ENCODE results near the gene CCDC85A. TPM values are rescaled to one million over a fixed set of nuclear protein-coding genes. Genes with fewer than 3 reads are reported as not detected.

Gene CCDC85A
- total and polyA plus RNA-seq, 4 experiments from 2014 or later, result not detected

DNA sequence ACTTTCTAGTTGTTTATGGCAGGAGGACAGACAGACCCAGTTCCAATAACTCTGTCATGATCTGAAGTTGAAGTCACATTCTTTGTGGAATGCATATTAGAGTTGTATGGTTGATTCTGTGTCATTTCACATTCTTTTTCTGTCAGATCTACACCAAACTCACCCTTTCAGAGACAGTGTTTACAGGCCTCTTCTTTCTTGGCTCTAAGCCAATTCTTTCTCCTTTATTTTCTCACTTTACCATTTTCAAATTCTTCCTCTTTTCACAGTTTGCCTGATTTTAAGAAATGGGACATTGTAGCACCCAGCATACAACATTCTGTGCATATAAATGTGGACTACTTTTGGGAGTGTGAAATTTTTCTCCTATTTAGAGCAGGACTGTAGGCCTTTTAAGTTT lies 103.7 kb downstream of the CCDC85A start:
- Histone ChIP-seq H3K27ac (ENCODE audit: low read depth, low read length) (no peak overlapping the region), H3K4me3 (ENCODE audit: low read length in 2 of 2) (no peak overlapping the region), H3K9me3 (ENCODE audit: control insufficient read depth in 1 of 2, low read length in 2 of 2) (no peaks in the 10 kb centered on the region), H3K4me1 (ENCODE audit: insufficient read depth, low read length) (no peaks in the 10 kb centered on the region), H3K27me3 (ENCODE audit: insufficient read depth, low read length) (no peaks in the 10 kb centered on the region), H3K36me3 (ENCODE audit: insufficient read depth, low read length) (no peaks in the 10 kb centered on the region)
- no peaks in the 10 kb centered on the region for H3K36me3 Mint-ChIP-seq
- H3K9me3 Mint-ChIP-seq, result peaks cover 3 to 31% (median 10%) of the 10 kb centered on the region in 8 donors
- no peak for DNase-seq
- no peak overlapping the region for H3K27ac Mint-ChIP-seq
- ChIA-PET CTCF (ENCODE audit: partially characterized antibody) (no interaction called here), POLR2A (ENCODE audit: partially characterized antibody) (no interaction called here)
- intact Hi-C loops (cut with micrococcal nuclease), result no loop called here
- H3K27me3 Mint-ChIP-seq, result no peaks in the 10 kb centered on the region
- H3K4me1 Mint-ChIP-seq, result no peaks in the 10 kb centered on the region
- no peak overlapping the region for H3K4me3 Mint-ChIP-seq

DNA sequence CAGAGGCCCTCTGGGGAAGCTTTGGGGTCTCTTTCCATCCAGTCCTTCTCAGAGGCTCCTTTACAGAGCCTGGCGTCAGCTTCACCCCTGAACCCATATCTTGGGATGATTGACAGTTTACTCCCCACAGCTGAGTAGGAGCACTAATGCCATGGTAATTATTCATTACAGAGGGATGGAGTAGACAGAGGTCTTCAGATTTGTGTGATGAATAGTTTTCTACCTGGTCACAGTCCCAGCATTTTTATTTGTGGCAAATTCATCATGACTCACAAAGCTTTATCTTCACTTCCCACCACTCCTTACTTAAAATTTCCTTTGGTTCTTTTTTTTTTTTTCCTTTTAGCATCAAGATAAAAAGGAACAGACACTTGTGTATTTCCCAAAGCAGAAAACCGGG lies 104.2 kb downstream of the CCDC85A start:
- H3K36me3 Mint-ChIP-seq, result no peaks in the 10 kb centered on the region
- CTCF ChIA-PET (ENCODE audit: partially characterized antibody), result no interaction called here
- no peaks in the 10 kb centered on the region for H3K27me3 ChIP-seq (ENCODE audit: insufficient read depth, low read length)
- POLR2A ChIA-PET (ENCODE audit: partially characterized antibody), result no interaction called here
- no peak for DNase-seq
- no peaks in the 10 kb centered on the region for H3K27me3 Mint-ChIP-seq
- no peaks in the 10 kb centered on the region for H3K9me3 ChIP-seq (ENCODE audit: control insufficient read depth in 1 of 2, low read length in 2 of 2)
- no peaks in the 10 kb centered on the region for H3K4me1 ChIP-seq (ENCODE audit: insufficient read depth, low read length)
- H3K27ac ChIP-seq (ENCODE audit: low read depth, low read length), result no peak overlapping the region
- H3K4me3 ChIP-seq (ENCODE audit: low read length in 2 of 2), result no peak overlapping the region
- H3K36me3 ChIP-seq (ENCODE audit: insufficient read depth, low read length), result no peaks in the 10 kb centered on the region
- H3K4me1 Mint-ChIP-seq, result no peaks in the 10 kb centered on the region
- H3K9me3 Mint-ChIP-seq, result peaks cover 3 to 31% (median 10%) of the 10 kb centered on the region in 8 donors
- no peak overlapping the region for H3K4me3 Mint-ChIP-seq
- no peak overlapping the region for H3K27ac Mint-ChIP-seq
- intact Hi-C loops (cut with micrococcal nuclease), result no loop called here

GRCh38 chr2:56288838-56289580 lies 105.2 kb downstream of the CCDC85A start:
- H3K27me3 ChIP-seq (ENCODE audit: insufficient read depth, low read length), result no peaks in the 10 kb centered on the region
- no peaks in the 10 kb centered on the region for H3K36me3 Mint-ChIP-seq
- no peak overlapping the region for H3K27ac ChIP-seq (ENCODE audit: low read depth, low read length)
- peaks cover 5 to 31% (median 11%) of the 10 kb centered on the region in 8 donors for H3K9me3 Mint-ChIP-seq
- H3K4me3 ChIP-seq (ENCODE audit: low read length in 2 of 2), result no peak overlapping the region
- intact Hi-C loops (cut with micrococcal nuclease), result no loop called here
- H3K4me1 Mint-ChIP-seq, result no peaks in the 10 kb centered on the region
- H3K4me3 Mint-ChIP-seq, result no peak overlapping the region
- POLR2A ChIA-PET (ENCODE audit: partially characterized antibody), result no interaction called here
- no peaks in the 10 kb centered on the region for H3K36me3 ChIP-seq (ENCODE audit: insufficient read depth, low read length)
- no peak for DNase-seq
- no peaks in the 10 kb centered on the region for H3K4me1 ChIP-seq (ENCODE audit: insufficient read depth, low read length)
- CTCF ChIA-PET (ENCODE audit: partially characterized antibody), result no interaction called here
- no peak overlapping the region for H3K27ac Mint-ChIP-seq
- no peaks in the 10 kb centered on the region for H3K9me3 ChIP-seq (ENCODE audit: control insufficient read depth in 1 of 2, low read length in 2 of 2)
- no peaks in the 10 kb centered on the region for H3K27me3 Mint-ChIP-seq

GRCh38 chr2:56291711-56292110 lies 107.9 kb downstream of the CCDC85A start:
- Histone ChIP-seq H3K4me1 (ENCODE audit: insufficient read depth, low read length) (no peaks in the 10 kb centered on the region), H3K27ac (ENCODE audit: low read depth, low read length) (no peak overlapping the region), H3K27me3 (ENCODE audit: insufficient read depth, low read length) (no peaks in the 10 kb centered on the region), H3K4me3 (ENCODE audit: low read length in 2 of 2) (no peak overlapping the region), H3K9me3 (ENCODE audit: control insufficient read depth in 1 of 2, low read length in 2 of 2) (no peaks in the 10 kb centered on the region), H3K36me3 (ENCODE audit: insufficient read depth, low read length) (no peaks in the 10 kb centered on the region)
- Mint-ChIP-seq H3K4me3 (no peak overlapping the region), H3K9me3 (peaks cover 3 to 24% (median 7%) of the 10 kb centered on the region in 8 donors), H3K27ac (no peak overlapping the region), H3K4me1 (no peaks in the 10 kb centered on the region), H3K36me3 (no peaks in the 10 kb centered on the region), H3K27me3 (no peaks in the 10 kb centered on the region)
- DNase-seq, result no peak
- ChIA-PET POLR2A (ENCODE audit: partially characterized antibody) (no interaction called here), CTCF (ENCODE audit: partially characterized antibody) (no interaction called here)
- intact Hi-C loops (cut with micrococcal nuclease), result no loop called here

DNA sequence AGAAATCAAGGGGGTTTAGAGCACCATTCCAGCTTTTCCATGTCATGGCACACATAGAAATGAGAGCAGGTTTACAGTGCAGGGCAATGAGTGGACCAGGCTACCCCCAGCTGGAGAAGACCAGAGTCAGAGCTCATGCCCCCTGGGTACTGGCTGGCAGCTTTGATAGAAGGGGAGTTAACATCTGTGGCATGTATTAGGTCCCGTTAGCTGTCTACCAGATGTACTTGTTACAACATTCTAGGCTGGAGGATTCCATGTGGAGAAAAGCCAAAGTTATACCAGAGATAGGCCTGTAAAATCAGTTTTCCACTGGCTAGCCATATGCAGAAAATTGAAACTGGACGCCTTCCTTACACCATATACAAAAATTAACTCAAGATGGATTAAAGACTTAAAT lies 109.2 kb downstream of the CCDC85A start:
- no peaks in the 10 kb centered on the region for H3K27me3 ChIP-seq (ENCODE audit: insufficient read depth, low read length)
- intact Hi-C loops (cut with micrococcal nuclease), result no loop called here
- Mint-ChIP-seq H3K4me1 (no peaks in the 10 kb centered on the region), H3K36me3 (no peaks in the 10 kb centered on the region), H3K4me3 (no peak overlapping the region), H3K9me3 (peaks cover 4 to 16% (median 6%) of the 10 kb centered on the region in 8 donors), H3K27me3 (no peaks in the 10 kb centered on the region), H3K27ac (no peak overlapping the region)
- DNase-seq, result no peak
- H3K36me3 ChIP-seq (ENCODE audit: insufficient read depth, low read length), result no peaks in the 10 kb centered on the region
- ChIA-PET CTCF (ENCODE audit: partially characterized antibody) (no interaction called here), POLR2A (ENCODE audit: partially characterized antibody) (no interaction called here)
- H3K9me3 ChIP-seq (ENCODE audit: control insufficient read depth in 1 of 2, low read length in 2 of 2), result no peaks in the 10 kb centered on the region
- no peaks in the 10 kb centered on the region for H3K4me1 ChIP-seq (ENCODE audit: insufficient read depth, low read length)
- no peak overlapping the region for H3K27ac ChIP-seq (ENCODE audit: low read depth, low read length)
- H3K4me3 ChIP-seq (ENCODE audit: low read length in 2 of 2), result no peak overlapping the region

DNA sequence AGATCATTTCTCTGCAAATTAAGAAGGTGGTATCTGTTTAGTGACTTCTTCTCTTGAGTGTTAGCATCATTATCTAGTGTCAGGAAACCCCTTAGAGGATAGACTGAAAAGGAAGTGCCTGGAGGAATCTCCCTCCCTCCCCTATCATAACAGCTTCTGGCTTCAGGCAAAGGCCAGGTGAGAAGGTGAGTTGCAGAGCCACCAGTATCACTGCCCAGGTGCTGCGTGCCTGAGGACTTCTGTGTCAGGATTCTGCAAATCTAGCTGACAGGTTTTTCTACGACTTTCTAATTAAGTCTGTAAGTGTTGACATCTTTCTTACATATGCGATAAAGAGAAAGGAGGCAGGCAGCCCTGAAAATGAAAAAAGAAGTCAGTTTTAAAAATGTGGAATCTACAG lies 111.9 kb downstream of the CCDC85A start:
- H3K4me3 ChIP-seq (ENCODE audit: low read length in 2 of 2), result no peak overlapping the region

GRCh38 chr2:56297671-56298070 lies 113.9 kb downstream of the CCDC85A start:
- H3K27me3 ChIP-seq (ENCODE audit: insufficient read depth, low read length), result no peaks in the 10 kb centered on the region
- H3K36me3 ChIP-seq (ENCODE audit: insufficient read depth, low read length), result no peaks in the 10 kb centered on the region
- H3K27me3 Mint-ChIP-seq, result no peaks in the 10 kb centered on the region
- intact Hi-C loops (cut with micrococcal nuclease), result no loop called here
- H3K4me3 ChIP-seq (ENCODE audit: low read length in 2 of 2), result no peak overlapping the region
- no peak overlapping the region for H3K4me3 Mint-ChIP-seq
- H3K4me1 Mint-ChIP-seq, result no peaks in the 10 kb centered on the region
- no peaks in the 10 kb centered on the region for H3K36me3 Mint-ChIP-seq
- H3K9me3 Mint-ChIP-seq, result peaks cover 2 to 8% (median 5%) of the 10 kb centered on the region in 8 donors
- CTCF ChIA-PET (ENCODE audit: partially characterized antibody), result no interaction called here
- H3K9me3 ChIP-seq (ENCODE audit: control insufficient read depth in 1 of 2, low read length in 2 of 2), result no peaks in the 10 kb centered on the region
- DNase-seq, result no peak
- H3K4me1 ChIP-seq (ENCODE audit: insufficient read depth, low read length), result no peaks in the 10 kb centered on the region
- no peak overlapping the region for H3K27ac ChIP-seq (ENCODE audit: low read depth, low read length)
- no peak overlapping the region for H3K27ac Mint-ChIP-seq
- POLR2A ChIA-PET (ENCODE audit: partially characterized antibody), result no interaction called here

More for the DNA sequence above, 111.9 kb downstream of the CCDC85A start:
- H3K27me3 Mint-ChIP-seq, result no peaks in the 10 kb centered on the region
- DNase-seq, result no peak
- Histone ChIP-seq H3K9me3 (ENCODE audit: control insufficient read depth in 1 of 2, low read length in 2 of 2) (no peaks in the 10 kb centered on the region), H3K27me3 (ENCODE audit: insufficient read depth, low read length) (no peaks in the 10 kb centered on the region), H3K36me3 (ENCODE audit: insufficient read depth, low read length) (no peaks in the 10 kb centered on the region), H3K4me1 (ENCODE audit: insufficient read depth, low read length) (no peaks in the 10 kb centered on the region), H3K27ac (ENCODE audit: low read depth, low read length) (no peak overlapping the region)
- H3K4me1 Mint-ChIP-seq, result no peaks in the 10 kb centered on the region
- no peaks in the 10 kb centered on the region for H3K36me3 Mint-ChIP-seq
- POLR2A ChIA-PET (ENCODE audit: partially characterized antibody), result no interaction called here
- intact Hi-C loops (cut with micrococcal nuclease), result no loop called here
- no peak overlapping the region for H3K27ac Mint-ChIP-seq
- H3K9me3 Mint-ChIP-seq, result peaks cover 2 to 15% (median 6%) of the 10 kb centered on the region in 8 donors
- no peak overlapping the region for H3K4me3 Mint-ChIP-seq
- CTCF ChIA-PET (ENCODE audit: partially characterized antibody), result no interaction called here

Measured in CD4-positive, alpha-beta memory T cell (primary cell).